GM18499 (cell line): ENCODE results near the gene TRPV4.

Experiments
- ATAC-seq: cut with Tn5 transposase; IDR thresholded peaks from one replicate; pipeline ENCODE4 v1.9.1; 2021; ENCODE audit warnings: moderate number of reproducible peaks; ENCODE audit not compliant: insufficient read depth, unreplicated experiment

The TRPV4 gene

GRCh38 chr12:109810954-109811623 lies 22.1 kb downstream of the TRPV4 start:
- no peak for ATAC-seq

GRCh38 chr12:109808876-109809646 lies 24.1 kb downstream of the TRPV4 start:
- no peak for ATAC-seq

- ATAC-seq = no peak
These were observed 25.1 kb downstream of the TRPV4 start for GRCh38 chr12:109807954-109808643.

- no peak for ATAC-seq
These were observed 28.1 kb downstream of the TRPV4 start for GRCh38 chr12:109804820-109805761.

GRCh38 chr12:109803678-109804077 lies 29.5 kb downstream of the TRPV4 start:
- no peak for ATAC-seq

GRCh38 chr12:109802828-109803227 lies 30.4 kb downstream of the TRPV4 start:
- ATAC-seq = no peak

- no peak for ATAC-seq
These were observed 32.7 kb downstream of the TRPV4 start for GRCh38 chr12:109800536-109800935.

GRCh38 chr12:109798691-109799090 lies 34.5 kb downstream of the TRPV4 start:
- ATAC-seq = no peak

GRCh38 chr12:109797905-109798669 lies 35.1 kb downstream of the TRPV4 start:
- ATAC-seq = no peak

GRCh38 chr12:109796057-109796456 lies 37.1 kb downstream of the TRPV4 start:
- no peak for ATAC-seq

- ATAC-seq = no peak
These were observed 38.2 kb downstream of the TRPV4 start for GRCh38 chr12:109795023-109795422.

GRCh38 chr12:109793826-109794501 lies 39.2 kb downstream of the TRPV4 start:
- ATAC-seq = no peak

GRCh38 chr12:109793411-109793810 lies 39.8 kb downstream of the TRPV4 start:
- ATAC-seq = no peak

- no peak for ATAC-seq
These were observed 40.2 kb downstream of the TRPV4 start for GRCh38 chr12:109792992-109793391.

GRCh38 chr12:109789526-109790048 lies 43.6 kb downstream of the TRPV4 start:
- no peak for ATAC-seq

GRCh38 chr12:109786799-109787198 lies 46.4 kb downstream of the TRPV4 start:
- ATAC-seq = no peak

GRCh38 chr12:109785854-109786253 lies 47.3 kb downstream of the TRPV4 start:
- no peak for ATAC-seq

GRCh38 chr12:109783965-109784244 lies 49.3 kb downstream of the TRPV4 start:
- ATAC-seq = no peak
